ENCODE results near the gene TMEM117. TPM values are rescaled to one million over a fixed set of nuclear protein-coding genes. Genes with fewer than 3 reads are reported as not detected.

Gene TMEM117
- total RNA-seq, 1 experiment from 2014 or later, result 1.1 TPM

DNA sequence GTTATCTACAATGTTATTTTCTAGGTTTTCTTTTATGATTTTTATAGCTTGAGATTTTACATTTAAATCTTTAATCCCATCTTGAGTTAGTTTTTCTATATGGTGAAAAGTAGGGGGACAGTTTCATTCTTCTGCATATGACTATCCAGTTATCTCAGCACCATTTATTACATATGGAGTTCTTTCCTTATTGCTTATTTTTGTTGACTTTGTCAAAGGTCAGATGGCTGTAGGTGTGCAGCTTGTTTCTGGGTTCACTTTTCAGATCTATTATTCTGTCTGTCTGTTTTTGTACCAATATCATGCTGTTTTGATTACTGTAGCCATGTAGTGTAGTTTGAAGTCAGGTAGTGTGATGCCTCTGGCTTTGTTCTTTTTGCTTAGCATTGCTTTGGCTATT, 477.3 kb downstream of the TMEM117 start:
- no peak overlapping the region for H3K27ac Mint-ChIP-seq (ENCODE audit: unreplicated experiment)
- BruUV-seq (replicated peaks), result no TSS peak
- intact Hi-C loops (cut with micrococcal nuclease; ENCODE audit: unreplicated experiment), result loop anchor here (10.0 kb wide), 1 partner anchor 612 kb away; no protein-coding TSS in a partner anchor
- H3K27me3 Mint-ChIP-seq (ENCODE audit: unreplicated experiment), result no peaks in the 10 kb centered on the region
- H3K36me3 Mint-ChIP-seq (ENCODE audit: insufficient read depth, unreplicated experiment), result no peaks in the 10 kb centered on the region
- no peak overlapping the region for H3K4me3 Mint-ChIP-seq (ENCODE audit: low read depth, unreplicated experiment)
- CTCF ChIA-PET, result no interaction called here
- TF ChIP-seq, protein P1, sequence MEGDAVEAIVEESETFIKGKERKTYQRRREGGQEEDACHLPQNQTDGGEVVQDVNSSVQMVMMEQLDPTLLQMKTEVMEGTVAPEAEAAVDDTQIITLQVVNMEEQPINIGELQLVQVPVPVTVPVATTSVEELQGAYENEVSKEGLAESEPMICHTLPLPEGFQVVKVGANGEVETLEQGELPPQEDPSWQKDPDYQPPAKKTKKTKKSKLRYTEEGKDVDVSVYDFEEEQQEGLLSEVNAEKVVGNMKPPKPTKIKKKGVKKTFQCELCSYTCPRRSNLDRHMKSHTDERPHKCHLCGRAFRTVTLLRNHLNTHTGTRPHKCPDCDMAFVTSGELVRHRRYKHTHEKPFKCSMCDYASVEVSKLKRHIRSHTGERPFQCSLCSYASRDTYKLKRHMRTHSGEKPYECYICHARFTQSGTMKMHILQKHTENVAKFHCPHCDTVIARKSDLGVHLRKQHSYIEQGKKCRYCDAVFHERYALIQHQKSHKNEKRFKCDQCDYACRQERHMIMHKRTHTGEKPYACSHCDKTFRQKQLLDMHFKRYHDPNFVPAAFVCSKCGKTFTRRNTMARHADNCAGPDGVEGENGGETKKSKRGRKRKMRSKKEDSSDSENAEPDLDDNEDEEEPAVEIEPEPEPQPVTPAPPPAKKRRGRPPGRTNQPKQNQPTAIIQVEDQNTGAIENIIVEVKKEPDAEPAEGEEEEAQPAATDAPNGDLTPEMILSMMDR (IDR thresholded peaks at IDR 0.05; ENCODE audit: unreplicated experiment), result no peak
- DNase-seq, result no peak
- no peaks in the 10 kb centered on the region for H3K4me1 Mint-ChIP-seq (ENCODE audit: low read depth, unreplicated experiment)
- no peaks in the 10 kb centered on the region for H3K9me3 Mint-ChIP-seq (ENCODE audit: low read depth, unreplicated experiment)

- BruUV-seq (replicated peaks), result no TSS peak
- TF ChIP-seq, protein P1 (IDR thresholded peaks at IDR 0.05; ENCODE audit: unreplicated experiment), result no peak
- Mint-ChIP-seq H3K27ac (ENCODE audit: unreplicated experiment) (no peak overlapping the region), H3K4me1 (ENCODE audit: low read depth, unreplicated experiment) (no peaks in the 10 kb centered on the region), H3K36me3 (ENCODE audit: insufficient read depth, unreplicated experiment) (no peaks in the 10 kb centered on the region), H3K4me3 (ENCODE audit: low read depth, unreplicated experiment) (no peak overlapping the region), H3K9me3 (ENCODE audit: low read depth, unreplicated experiment) (no peaks in the 10 kb centered on the region), H3K27me3 (ENCODE audit: unreplicated experiment) (no peaks in the 10 kb centered on the region)
- CTCF ChIA-PET, result no interaction called here
- intact Hi-C loops (cut with micrococcal nuclease; ENCODE audit: unreplicated experiment), result loop anchor here (10.0 kb wide), 1 partner anchor 611 kb away; no protein-coding TSS in a partner anchor
- DNase-seq, result no peak
Observed at GRCh38 chr12:44314007-44314500, 478.2 kb downstream of the TMEM117 start.

GRCh38 chr12:44317651-44318126, 481.8 kb downstream of the TMEM117 start:
- Mint-ChIP-seq H3K4me3 (ENCODE audit: low read depth, unreplicated experiment) (no peak overlapping the region), H3K27me3 (ENCODE audit: unreplicated experiment) (no peaks in the 10 kb centered on the region), H3K4me1 (ENCODE audit: low read depth, unreplicated experiment) (no peaks in the 10 kb centered on the region), H3K9me3 (ENCODE audit: low read depth, unreplicated experiment) (no peaks in the 10 kb centered on the region), H3K36me3 (ENCODE audit: insufficient read depth, unreplicated experiment) (no peaks in the 10 kb centered on the region), H3K27ac (ENCODE audit: unreplicated experiment) (no peak overlapping the region)
- no TSS peak for BruUV-seq (replicated peaks)
- intact Hi-C loops (cut with micrococcal nuclease; ENCODE audit: unreplicated experiment), result loop anchor here (5.0 to 10.0 kb wide), 3 partner anchors 190 to 607 kb away; no protein-coding TSS in a partner anchor
- CTCF ChIA-PET, result interaction anchor here (0.7 kb wide), 1 partner anchor 613 kb away, joined by 4 read pairs; no protein-coding TSS in a partner anchor
- TF ChIP-seq, protein P1 (IDR thresholded peaks at IDR 0.05; ENCODE audit: unreplicated experiment), result peak; percentile 41
- DNase-seq, result peak; percentile 5

- Mint-ChIP-seq H3K27ac (ENCODE audit: unreplicated experiment) (no peak overlapping the region), H3K4me1 (ENCODE audit: low read depth, unreplicated experiment) (no peaks in the 10 kb centered on the region), H3K36me3 (ENCODE audit: insufficient read depth, unreplicated experiment) (no peaks in the 10 kb centered on the region), H3K27me3 (ENCODE audit: unreplicated experiment) (no peaks in the 10 kb centered on the region), H3K4me3 (ENCODE audit: low read depth, unreplicated experiment) (no peak overlapping the region), H3K9me3 (ENCODE audit: low read depth, unreplicated experiment) (no peaks in the 10 kb centered on the region)
- intact Hi-C loops (cut with micrococcal nuclease; ENCODE audit: unreplicated experiment), result no loop called here
- CTCF ChIA-PET, result no interaction called here
- DNase-seq, result no peak
- no TSS peak for BruUV-seq (replicated peaks)
- TF ChIP-seq, protein P1 (IDR thresholded peaks at IDR 0.05; ENCODE audit: unreplicated experiment), result no peak
Observed at GRCh38 chr12:44331269-44331668, 495.4 kb downstream of the TMEM117 start.
